GM10266 (cell line): ENCODE data around the gene LRCH4.

Source experiments
- DNase-seq: peaks from one replicate; pipeline ENCODE4 v3.0.0; 2012; ENCODE audit errors: extremely low spot score
- TF ChIP-seq, protein P1 (sequence below): IDR thresholded peaks from 2 replicates; pipeline ENCODE4 v1.5.1; 2012; ENCODE audit warnings: mild to moderate bottlenecking, low read depth; ENCODE audit not compliant: control insufficient read depth, insufficient read depth; ENCODE audit errors: missing control alignments

LRCH4 gene

DNA sequence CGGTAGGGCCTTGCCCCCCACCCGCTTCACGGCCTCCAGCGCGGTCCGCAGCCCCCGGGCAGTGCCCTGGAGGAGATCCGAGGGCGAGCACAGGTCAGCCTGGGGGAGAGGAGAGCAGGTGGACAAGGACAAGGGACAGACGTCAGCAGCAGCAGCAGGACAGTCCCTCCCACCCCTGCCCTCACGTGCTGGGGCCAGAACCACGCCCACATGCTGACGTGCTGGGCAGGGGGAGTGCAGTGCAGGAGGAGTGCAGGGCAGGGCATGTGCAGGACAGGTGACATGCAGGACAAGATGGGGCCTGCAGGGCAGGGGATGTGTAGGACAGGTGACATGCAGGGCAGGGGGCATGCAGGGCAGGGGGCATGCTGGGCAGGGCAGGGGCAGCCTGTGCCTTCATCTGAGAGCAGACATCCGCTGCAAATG is 10.7 kb downstream of the LRCH4 start:
- DNase-seq: no peak
- TF ChIP-seq, protein P1, sequence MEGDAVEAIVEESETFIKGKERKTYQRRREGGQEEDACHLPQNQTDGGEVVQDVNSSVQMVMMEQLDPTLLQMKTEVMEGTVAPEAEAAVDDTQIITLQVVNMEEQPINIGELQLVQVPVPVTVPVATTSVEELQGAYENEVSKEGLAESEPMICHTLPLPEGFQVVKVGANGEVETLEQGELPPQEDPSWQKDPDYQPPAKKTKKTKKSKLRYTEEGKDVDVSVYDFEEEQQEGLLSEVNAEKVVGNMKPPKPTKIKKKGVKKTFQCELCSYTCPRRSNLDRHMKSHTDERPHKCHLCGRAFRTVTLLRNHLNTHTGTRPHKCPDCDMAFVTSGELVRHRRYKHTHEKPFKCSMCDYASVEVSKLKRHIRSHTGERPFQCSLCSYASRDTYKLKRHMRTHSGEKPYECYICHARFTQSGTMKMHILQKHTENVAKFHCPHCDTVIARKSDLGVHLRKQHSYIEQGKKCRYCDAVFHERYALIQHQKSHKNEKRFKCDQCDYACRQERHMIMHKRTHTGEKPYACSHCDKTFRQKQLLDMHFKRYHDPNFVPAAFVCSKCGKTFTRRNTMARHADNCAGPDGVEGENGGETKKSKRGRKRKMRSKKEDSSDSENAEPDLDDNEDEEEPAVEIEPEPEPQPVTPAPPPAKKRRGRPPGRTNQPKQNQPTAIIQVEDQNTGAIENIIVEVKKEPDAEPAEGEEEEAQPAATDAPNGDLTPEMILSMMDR: no peak

DNA sequence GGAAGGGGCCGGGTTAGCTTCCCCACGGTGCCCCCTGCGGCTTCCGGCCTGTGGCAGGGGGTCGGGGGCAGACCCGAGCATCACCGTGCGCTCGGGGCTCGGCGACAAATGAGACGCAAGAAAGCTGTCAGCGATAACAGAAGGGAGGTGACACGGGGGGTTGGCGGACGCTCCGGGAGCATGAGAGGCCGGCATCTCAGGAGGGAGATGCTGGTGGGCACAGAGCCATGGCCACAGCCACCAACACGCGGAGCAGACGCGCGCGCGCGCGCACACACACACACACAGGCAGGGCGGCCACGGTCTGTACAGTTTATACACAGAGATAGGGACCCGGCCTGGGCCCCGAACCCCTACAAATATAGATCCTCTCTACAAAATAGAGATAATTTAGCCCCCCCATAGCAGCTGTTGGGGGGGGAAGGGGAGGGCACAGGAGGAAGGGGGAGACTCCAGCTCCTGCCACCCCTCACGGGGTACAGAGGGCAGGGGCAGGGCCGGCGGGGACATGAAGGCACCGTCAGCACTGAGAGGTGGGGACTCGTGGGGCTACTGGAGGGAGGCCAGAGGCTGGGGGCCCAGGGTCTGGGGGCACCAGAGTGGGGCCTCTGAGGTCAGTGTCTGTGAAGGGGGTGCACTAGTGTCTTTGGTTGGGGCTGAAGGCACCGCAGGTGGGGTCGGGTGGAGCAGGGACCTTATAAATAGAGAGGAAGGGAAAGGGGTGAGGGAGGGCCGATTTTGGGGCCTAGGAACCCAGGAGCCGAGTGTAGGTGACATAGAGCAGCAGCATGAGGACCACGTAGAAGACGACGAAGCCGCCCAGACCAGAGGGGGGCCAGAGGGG is 11.3 kb downstream of the LRCH4 start:
- TF ChIP-seq, protein P1: no peak
- no peak for DNase-seq

DNA sequence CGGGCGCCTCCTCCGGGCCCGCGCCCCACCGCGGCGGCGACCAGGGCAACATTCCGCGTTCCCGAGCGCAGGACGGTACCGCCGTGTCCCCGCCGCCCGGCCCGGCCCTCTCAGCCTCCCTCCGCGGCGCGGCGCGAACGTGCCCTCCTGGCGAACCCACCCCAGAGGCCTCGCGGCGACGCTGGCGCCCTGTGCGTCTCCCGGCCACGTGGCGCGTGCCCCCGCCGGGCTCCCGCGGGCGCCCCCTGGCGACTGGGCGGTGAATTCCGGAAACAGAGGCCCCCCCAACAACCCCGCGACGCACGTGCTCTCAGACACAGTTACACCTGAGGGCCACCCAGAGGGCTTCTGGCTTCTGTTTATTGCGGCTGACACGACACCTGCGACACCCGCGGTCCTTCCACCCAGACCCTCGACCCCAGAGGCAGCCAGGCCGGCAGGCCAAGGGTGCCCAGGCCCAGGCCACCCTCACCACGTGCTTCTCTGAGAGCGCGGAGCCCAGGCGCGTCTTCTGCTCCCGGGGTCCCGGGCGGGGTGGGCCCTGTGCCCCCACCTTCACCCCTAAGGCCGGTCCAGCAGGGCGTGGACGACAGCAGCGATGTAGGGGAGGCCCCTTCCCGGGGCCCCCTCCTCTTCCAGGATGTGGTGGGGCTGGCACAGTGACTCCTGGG is 12.1 kb downstream of the LRCH4 start, which contains the start of gene SAP25:
SAP25 (minus strand) TSS at position 210 of the 671 bp plus-strand sequence; CDS start at position 52, 158 bp downstream.
- no peak for DNase-seq
- TF ChIP-seq, protein P1: no peak

DNA sequence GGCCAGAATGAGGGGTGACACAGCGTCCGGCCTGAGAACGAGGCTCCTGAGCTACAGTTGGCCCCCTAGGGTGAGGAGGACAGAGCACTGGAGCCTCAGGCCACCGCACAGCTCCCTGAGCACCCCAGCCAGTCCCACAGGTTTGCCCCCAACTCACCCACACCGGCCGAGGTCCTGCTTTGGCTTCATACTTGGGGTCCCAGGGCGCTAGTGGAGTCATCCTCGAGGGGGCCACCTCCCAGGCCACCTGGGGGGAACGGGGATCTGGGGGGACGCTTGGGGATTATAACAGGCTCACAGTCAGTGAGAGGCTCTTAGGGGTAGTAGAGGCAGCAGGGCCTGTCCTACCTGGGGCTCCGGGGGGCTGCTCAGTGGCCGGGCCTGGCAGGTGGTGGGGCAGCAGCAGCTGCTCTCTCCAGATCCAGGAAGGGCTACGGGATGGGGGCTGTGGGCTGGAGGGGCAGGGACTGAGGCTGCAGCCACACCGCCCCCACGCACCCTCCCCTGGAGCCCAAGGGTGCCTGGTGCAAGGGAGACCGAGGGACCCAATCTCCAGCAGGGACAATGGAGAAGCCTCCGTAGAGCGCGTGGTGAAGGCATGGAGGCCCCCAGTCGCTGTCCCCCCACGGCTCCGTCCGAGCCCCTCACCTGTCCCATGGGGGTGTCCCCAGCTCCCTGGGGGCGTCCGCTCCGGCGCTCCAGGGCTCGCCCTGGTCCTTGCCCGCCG is 12.8 kb downstream of the LRCH4 start:
- TF ChIP-seq, protein P1: no peak
- no peak for DNase-seq

DNA sequence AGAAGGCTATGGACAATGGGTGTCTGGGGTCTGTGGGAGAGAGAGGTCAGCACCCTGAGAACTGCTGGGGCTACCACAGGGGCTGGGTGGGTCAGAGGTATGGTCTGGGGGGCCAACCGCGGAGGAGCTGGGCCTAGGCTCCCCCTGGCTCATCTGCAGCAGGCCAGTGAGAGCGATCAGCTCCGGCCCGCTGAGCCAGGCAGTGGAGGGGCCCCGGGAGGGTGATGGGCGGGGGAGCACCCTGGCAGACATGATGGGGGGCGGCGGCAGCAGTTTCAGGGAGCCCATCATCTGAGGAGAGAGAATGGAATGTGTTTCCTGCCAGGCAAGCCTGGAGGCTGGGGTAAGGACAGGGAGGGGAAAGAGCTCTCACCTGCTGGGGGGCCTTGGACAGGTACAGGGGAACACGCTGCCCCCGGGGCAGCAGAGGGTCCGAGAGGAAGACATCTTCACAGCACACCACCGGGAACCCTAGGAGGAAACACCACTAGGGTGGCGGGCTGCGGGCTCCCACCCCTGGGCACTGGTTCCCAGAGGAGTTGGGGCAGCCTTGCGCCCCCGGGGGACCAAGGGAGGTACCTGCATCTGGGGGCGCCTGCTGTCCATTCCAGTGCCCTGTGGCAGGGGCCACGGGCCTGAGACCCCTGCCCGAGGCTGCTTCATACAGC is 13.5 kb downstream of the LRCH4 start:
- TF ChIP-seq, protein P1: no peak

DNA sequence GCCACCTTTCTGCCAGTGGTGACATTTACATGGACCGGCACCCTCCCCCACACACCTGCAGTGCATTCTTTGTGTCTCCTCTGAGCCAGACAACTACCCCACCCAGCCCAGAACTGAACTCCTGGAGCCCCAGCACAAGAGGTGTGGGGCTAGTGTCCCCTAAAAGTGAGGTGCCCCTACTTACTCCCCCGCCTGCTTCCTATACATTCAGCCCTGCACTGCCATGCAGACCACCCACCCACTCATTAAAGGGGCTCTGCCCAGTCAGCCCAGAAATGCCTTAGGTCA is 14.2 kb downstream of the LRCH4 start:
- DNase-seq: no peak
- TF ChIP-seq, protein P1: no peak

More for the DNA sequence above, 13.5 kb downstream of the LRCH4 start:
- no peak for DNase-seq
